GM18505 (cell line): Measurements from ENCODE around the gene FTH1.
"Not testable (repeated sequence)": the region's sequence is repeated elsewhere in the genome, so short reads cannot be mapped to it uniquely, and the experiment has no call there.

Experiments used
- ATAC-seq: cut with Tn5 transposase; IDR thresholded peaks from one replicate; pipeline ENCODE4 v1.9.1; 2021; ENCODE audit not compliant: unreplicated experiment
- POLR2A ChIP-seq: IDR thresholded peaks from 4 replicates; pipeline ENCODE4 v1.6.1; 2011; ENCODE audit warnings: borderline replicate concordance; ENCODE audit not compliant: insufficient read depth, insufficient read length; ENCODE audit errors: extremely low read depth

FTH1 gene

DNA sequence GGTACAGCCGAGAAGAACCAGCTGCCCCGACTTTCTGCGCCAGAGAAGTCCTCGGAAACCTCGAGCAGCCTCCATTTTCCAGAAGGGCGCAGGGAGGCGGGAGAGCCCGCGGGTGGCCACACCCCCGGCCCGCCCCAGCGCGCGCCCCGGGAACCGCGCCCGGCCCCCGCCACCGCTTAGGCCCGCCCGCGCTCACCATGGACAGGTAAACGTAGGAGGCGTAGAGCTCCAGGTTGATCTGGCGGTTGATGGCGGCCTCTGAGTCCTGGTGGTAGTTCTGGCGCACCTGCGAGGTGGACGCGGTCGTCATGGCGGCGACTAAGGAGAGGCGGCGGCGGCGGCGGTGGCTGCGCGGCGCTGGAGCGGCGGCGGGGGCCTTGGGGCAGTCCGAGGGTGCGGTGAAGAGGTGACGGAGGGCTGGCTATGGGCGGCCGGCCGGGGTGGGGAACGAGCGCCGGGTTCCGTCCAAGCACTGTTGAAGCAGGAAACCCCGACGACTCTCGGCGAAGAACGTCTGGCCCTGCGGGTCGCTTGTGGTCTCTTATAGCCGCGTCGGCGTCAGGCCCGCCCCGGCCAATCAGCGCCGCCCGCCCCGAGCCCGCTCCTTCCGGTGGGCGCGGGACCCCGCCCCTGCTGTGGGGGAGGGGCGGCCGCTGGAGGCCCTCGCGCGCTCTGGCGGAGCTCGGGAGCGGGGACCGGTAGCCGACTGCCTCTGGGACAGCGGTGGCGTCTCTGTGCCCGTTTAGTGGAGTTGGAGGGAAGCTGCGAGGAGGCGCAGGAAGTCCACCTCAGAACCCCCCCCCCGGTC is at the start of gene FTH1:
Gene FTH1 (minus strand): TSS at position 519 of the 808 bp plus-strand sequence. CDS start 209 bp downstream, at position 310.
- ATAC-seq: peak; percentile 55
- TF ChIP-seq POLR2A: peak; percentile 96

DNA sequence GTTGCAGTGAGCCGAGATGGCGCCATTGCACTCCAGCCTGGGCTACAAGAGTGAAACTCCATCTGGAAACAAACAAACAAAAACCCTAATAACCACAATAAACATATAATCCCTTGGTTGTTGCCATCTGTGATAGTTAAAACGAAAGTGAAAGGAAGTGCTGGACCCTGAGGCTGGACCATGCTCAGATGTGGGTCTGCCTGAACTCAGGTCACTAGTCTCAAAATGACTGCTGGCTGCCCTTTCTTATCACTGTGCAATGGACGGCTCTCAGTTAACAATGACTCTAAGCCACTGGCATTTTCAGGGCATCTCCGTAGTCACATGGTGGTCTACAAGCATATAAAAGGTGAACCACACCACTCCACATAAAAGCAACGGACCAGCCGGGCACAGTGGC is 48.2 kb upstream of the FTH1 start:
- ATAC-seq: no peak
- TF ChIP-seq POLR2A: no peak

DNA sequence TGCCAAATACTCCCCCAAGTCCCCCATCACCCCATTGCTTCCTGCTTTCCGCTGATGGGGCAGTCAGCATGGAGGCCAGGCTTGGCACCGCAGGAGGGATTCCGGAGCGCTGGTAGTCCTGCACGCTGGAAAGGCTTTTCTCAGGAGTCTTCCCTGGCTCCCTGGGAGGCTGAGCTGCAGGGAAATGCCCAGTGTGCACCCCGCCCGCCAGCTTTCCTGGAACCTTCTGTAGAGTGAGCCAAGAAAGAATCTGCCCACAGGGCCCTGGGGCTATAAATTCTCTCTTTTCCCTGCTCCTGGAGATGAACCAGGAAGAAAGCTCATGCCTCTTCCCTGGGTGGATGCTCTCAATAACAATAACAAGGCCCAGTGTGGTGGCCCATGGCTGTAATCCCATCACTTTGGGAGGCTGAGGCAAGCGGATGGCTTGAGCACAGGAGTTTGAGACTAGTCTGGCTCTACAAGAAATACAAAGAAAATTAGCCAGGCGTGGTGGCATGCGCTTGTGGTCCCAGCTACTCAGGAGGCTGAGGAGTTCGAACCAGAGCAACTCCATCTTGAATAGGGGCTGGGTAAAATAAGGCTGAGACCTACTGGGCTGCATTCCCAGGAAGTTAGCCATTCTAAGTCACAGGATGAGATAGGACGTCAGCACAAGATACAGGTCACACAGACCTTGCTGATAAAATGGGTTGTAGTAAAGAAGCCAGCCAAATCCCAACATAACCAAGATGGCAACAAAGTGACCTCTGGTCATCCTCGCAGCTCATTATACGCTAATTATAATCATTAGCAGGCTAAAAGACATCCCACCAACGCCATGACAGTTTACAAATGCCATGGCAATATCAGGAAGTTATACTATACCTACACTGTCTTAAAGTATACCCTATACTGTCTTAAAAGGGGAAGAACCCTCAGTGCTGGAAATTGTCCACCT is 46.4 kb upstream of the FTH1 start:
- ATAC-seq: no peak
- TF ChIP-seq POLR2A: no peak

DNA sequence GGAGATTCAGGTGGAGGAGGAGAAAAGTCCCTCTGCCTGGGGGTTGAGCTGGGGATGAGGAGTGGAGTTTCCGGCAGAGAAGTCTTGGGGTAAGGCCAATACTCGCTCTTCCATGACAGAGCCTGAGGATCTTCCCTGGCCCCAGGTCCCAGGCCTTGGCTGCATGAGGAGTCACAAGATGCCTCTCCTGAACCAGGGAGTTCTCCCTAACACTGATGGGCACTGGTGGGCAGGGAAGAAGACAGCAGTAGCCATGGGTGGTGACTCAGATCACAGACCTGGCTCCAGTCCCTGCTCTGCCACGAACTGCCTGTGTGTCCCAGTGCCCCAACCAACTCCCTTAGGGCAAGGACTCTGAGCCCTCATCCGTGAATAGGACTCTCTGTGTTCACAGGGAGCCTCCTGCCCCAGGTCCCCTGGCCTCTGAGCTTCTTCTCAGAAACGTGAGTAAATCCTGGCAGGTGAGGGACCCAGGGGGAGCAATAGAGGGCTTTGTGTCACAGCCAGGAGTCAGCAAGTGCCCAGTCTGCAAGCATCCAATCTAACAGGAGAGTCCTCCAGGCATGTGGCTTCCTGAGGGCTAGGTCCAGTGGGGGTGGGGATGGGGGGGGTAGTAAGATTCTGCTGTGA is 45.5 kb upstream of the FTH1 start:
- ATAC-seq: no peak
- TF ChIP-seq POLR2A: no peak

DNA sequence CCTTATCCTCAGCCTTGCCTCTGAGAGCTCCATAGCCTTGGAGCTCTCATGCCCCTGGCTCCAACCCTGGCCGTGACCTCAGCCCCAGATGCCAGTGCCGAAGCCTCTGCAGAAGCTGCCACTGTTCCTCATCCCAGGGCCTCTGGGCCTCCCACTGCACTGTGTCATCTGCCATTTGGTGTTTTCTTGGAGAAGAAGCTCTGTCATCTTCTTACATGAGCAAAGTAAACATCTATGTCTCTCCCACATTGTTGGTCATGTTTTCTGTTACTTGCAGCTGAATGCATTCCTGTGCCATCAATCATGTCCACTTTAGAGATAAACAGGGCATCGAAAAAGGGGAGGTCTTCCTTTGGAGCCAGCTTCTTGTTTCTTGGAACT is 45.0 kb upstream of the FTH1 start:
- no peak for TF ChIP-seq POLR2A
- ATAC-seq: no peak

DNA sequence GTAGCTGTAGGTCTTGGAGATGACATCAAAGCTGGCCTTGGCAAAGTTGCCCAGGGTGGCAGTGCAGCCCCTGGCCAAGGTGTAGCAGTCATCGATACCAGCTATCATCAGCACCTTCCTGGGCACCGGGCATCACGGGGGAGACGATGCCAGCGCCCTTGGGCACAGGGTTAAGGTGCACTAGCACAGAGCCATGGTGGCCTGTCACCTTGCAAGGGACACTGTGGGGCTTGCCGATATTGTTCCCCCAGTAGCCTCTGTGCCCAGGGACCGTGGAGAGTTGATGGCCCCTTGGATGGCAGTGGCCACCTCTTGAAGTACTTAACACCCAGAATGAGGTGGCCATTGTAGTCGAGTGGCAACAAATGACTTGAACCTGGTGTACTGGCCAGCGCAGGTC is 44.4 kb upstream of the FTH1 start:
- no peak for ATAC-seq
- TF ChIP-seq POLR2A: no peak

DNA sequence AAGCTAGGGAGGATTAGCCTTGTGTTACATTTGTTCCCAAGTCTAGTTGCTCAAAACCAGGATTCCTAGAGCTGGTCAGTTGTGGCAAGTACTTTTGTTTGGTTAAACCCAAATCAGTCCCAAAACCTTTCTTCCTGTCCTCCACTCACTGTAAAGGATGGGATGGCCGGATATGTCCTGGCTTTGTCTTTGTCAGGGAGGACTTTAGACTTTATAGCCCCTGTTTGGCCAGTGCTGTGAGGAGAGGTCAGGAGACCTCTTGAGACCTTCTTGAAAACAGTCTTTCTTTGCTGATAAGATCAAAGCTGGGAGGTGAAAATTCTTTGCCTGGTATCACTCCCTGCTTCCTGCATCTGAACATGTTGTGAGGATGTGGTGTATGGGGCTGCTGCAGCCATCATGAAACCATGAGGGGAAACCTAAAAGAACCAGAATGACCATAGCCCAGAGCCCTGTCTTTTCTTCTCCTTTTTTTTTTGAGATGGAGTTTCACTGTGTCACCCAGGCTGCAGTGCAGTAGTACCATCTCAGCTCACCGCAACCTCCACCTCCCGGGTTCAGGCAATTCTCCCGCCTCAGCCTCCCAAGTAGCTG is 43.6 kb upstream of the FTH1 start:
- TF ChIP-seq POLR2A: no peak
- ATAC-seq: no peak

DNA sequence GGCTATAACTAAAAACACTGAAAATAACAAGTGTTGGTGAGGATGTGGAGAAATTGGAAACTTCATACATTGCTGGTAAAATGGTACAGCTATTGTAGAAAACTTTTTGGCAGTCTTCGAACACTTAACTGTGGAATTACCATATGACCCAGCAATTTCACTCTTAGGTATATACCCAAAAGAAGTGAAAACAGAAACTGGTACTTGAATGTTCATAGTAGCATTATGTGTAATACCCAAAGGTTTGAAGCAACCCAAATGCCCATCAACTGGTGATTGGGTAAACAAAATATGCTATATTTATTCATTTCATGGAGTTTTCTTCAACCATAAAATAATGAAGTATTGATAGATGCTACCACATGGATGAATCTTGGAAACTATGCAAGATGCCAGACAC is 40.8 kb upstream of the FTH1 start:
- TF ChIP-seq POLR2A: no peak
- no peak for ATAC-seq

DNA sequence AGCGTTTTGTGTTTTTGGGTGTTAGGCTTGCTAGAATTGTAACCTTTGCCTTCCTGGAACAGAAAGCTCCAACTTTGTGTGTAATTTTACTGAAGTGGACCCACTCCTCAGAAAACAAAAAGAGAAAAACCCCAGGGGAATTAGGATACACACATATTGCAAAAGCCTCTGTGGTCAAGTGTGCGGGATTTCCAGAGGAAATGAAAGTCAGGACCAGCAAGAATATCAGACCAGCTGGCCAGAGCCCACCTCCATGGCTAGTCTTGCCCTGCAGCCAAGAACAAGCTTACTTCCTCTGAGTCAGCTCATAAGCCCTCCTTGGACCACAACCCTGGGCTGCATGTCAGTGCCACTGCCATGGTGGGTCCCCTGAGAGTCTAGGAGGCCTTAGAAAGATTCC is 37.0 kb upstream of the FTH1 start:
- TF ChIP-seq POLR2A: no peak
- no peak for ATAC-seq

DNA sequence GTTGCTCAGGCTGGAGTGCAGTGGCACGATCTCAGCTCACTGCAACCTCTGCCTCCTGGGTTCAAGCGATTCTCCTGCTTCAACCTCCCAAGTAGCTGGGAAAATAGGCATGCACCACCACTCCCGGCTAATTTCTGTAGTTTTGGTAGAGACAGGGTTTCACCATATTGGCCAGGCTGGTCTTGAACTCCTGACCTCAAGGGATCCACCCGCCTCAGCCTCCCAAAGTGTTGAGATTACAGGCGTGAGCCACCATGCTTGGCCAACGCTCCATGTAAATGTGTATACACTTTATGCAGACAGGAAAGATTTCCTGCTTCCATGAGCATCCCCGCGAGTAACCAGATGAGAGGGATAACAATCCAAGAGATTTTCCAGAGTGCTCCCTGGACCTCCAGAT is 34.8 kb upstream of the FTH1 start:
- not testable (repeated sequence) for ATAC-seq

DNA sequence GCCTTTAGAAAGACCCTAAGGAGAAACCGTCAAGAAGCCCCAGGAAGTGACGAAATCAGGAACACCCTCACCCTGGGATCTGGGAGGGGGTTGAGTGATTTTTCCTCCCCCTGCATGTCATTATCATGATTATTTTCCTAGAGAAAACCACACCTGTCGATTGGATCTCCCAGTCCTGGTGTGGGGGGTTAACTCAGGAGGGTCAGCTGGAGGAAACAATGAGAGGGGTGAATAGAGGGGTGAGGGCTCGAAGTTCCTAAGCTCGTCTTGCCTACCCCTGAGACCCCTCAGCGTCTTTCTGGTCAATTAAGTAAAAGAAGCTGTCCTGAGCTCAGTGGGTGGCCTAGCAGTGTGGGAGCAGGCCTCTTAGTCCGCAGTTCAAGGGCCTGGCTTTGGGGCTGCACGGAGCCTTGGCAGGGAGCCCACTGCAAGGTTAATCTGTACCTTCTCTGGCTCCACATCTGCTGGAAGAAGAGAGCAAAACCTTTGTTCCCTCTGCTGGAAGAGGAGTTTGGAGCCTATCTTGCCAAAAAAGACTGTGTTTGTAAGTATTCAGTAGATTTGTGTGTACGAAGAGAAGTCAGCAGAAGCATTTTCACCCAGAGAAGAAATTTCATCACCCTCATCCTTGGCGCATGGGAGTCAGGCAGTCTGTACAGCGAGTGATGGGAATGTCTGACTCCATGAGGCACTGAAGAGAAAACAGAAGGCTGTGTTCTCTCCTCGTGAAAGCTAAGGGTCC is 34.2 kb upstream of the FTH1 start:
- TF ChIP-seq POLR2A: no peak
- no peak for ATAC-seq

DNA sequence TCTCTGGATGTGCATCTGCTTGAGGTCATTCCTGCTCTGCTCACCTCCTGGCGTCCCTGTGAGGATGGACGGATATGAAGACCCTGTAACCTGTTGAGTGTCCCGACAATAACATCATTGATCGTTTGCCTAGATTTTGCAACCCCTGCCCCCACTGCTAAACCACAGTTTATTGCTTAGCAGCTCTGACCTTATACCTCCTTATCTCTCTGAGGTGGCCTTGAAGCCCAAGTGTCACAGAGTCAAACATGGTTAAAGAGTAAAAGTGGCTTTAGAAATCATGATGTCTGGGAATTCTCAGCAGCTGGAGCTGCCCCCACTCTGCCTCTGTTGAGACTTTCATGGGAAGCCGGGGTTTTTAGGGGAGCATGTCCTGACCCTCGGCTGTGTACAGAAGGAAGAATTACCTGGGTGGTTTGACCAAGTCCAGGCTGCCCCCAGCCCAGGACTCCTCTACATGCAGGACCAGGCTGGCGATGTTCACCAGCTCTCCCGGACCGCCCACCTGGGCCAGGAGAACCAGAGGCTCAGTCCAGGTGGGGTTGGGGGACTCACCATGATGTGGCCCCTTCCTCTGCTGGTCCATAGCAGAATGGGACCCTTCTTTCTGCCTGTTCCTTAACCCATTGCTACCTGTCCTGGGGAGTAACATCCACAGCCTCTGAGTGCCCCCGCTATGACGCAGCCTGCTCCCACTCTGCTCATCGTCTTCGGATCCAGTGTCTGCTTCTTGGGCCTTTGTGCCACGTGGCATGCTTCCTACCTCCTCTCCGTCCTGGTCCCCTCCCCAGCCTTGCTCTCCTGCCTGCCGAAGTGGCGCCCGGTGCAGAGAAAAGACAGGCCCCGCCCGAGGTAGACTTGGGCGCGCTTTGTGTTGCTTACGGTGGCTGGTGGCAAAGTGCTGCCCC is 33.4 kb upstream of the FTH1 start:
- no peak for ATAC-seq
- no peak for TF ChIP-seq POLR2A
